ENCODE data around the gene ZDHHC8.

Gene ZDHHC8

GRCh38 chr22:20154602-20155187, 23.1 kb downstream of the ZDHHC8 start:
- Histone ChIP-seq H3K4me3 (no peak overlapping the region), H3K27ac (peak overlapping the region in 1 of 2 donors; percentile 35)
- TF ChIP-seq, protein P1, sequence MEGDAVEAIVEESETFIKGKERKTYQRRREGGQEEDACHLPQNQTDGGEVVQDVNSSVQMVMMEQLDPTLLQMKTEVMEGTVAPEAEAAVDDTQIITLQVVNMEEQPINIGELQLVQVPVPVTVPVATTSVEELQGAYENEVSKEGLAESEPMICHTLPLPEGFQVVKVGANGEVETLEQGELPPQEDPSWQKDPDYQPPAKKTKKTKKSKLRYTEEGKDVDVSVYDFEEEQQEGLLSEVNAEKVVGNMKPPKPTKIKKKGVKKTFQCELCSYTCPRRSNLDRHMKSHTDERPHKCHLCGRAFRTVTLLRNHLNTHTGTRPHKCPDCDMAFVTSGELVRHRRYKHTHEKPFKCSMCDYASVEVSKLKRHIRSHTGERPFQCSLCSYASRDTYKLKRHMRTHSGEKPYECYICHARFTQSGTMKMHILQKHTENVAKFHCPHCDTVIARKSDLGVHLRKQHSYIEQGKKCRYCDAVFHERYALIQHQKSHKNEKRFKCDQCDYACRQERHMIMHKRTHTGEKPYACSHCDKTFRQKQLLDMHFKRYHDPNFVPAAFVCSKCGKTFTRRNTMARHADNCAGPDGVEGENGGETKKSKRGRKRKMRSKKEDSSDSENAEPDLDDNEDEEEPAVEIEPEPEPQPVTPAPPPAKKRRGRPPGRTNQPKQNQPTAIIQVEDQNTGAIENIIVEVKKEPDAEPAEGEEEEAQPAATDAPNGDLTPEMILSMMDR (IDR thresholded peaks at IDR 0.05): no peak
- DNase-seq (ENCODE audit: low spot score): no peak

DNA sequence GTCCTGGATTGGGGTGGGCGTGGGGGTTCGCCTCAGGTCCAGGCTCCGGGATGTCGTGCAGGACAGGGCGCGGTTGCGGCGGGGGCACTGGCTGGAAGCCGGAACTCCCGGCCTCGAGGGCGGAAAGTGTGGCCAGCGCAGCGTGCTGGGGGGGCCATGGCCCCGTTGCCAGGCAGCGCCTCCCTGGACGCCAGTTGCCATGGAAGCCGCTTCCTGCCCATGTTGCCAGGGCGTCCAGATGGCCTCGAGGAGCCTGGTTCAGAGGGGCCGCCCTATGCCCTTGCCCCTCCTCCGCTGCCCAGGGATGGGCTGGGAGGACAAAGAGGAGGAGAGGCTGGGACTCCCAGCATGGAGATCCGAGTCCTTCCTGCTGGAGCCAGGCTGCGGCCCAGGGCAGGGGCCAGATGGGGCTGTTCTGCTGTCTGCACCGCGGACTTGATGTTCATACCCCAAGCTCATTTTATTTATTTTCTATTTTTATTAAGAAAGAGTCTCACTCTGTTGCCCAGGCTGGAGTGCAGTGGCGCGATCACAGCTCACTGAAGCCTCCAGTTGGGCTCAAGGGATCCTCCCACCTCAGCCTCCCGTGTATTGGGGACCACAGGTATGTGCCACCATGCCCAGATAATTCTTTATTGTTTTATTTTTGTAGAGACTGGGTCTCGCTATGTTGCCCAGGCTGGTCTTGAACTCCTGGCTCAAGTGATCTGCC, 23.9 kb downstream of the ZDHHC8 start:
- TF ChIP-seq, protein P1 (IDR thresholded peaks at IDR 0.05): no peak
- Histone ChIP-seq H3K27ac (no peak overlapping the region), H3K4me3 (no peak overlapping the region)
- no peak for DNase-seq (ENCODE audit: low spot score)

DNA sequence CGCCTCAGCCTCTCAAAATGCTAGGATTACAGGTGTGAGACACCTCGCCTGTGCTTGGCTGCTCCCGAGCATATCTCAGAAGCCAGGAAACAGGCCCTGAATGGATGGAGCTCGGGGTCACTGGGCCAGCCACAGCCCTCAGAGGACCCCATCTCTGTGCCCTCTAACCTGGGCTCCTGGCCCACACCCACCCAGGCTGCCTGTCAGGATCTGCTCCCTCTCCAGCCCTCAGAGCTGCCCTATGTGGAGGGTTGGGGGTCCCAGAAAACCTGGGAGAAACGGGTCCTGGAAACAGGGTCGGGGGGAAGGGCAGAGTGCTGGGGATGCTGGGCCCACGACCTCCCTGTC, 24.4 kb downstream of the ZDHHC8 start:
- TF ChIP-seq, protein P1 (IDR thresholded peaks at IDR 0.05): no peak
- no peak for DNase-seq (ENCODE audit: low spot score)
- H3K27ac ChIP-seq: no peak overlapping the region
- H3K4me3 ChIP-seq: no peak overlapping the region

DNA sequence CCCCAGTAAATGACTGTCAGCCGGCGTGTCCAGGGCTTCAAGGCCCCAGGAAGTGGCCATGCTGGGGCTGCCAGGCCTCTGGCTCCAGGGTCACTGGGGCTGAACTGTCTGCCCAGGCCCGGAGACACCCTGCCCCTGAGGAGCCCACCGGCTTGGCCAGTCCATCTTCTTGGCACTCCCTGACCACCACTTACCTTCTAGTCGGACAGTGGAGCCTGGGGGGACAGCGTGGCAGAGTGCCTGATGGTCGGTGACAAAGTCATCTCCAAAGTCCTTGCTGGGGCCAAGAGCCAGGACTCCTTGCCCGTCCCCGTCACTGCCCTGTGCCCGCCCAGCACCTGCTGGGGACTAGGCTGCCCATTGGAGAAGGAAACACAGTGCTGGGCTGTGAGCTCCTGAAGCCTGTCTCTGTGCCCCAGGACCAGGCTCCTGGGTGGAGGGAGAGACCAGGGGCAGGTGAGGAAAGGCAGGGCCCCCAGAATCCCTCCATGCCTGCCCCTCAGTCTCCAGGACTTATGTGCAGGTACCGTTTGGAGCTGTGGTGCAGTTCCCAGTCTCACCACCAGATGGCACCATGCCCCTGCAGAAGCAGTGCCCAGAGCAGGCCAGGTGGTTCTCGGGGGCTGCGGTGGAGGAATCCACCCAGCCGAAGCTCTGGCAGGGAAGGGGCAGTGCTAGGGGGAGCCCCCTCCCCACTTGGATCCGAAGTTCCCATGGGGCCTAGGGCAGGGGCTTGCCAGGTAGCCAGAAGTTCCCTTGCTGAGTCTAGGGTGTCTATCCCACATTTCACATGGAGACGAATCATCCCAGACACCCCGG, 25.2 kb downstream of the ZDHHC8 start:
- Histone ChIP-seq H3K27ac (no peak overlapping the region), H3K4me3 (no peak overlapping the region)
- DNase-seq (ENCODE audit: low spot score): peak; percentile 83
- TF ChIP-seq, protein P1 (IDR thresholded peaks at IDR 0.05): peak; percentile 98

DNA sequence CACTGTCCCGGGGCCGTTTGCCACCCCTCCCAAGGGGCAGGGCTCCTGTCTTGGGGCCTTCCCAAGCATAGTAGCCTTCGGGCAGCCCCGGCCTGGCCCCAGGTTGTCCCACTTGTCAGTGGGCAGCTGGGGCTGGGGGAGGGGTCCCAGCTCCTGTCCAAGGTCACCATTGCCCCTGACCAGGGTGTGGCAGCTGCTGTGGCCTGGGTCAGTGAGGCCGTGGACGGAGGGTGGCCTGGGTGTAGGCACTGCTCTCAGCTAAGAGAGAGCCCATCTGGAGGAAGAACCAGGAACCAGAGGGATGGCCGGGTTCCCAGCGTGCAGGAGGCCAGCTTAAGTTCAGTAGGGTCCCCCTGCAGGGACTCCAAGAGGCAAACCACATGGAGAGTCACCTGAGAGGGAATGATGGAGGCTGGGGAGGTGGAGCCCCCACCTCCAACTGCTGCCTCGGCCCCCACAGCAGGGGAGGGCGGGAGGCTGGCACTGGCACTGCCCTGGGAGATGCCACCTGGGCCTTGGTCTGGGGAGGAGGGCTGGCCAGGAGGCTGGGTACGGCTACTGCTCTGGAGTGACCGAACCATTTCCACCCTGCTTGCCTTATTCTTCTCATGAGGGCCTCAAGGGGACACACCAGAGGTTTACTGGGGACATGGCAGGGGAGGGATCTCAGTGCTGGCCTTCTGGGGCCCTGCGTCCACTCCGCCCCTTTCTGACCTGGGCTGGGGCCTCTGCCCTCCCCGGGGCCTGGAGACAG, 26.0 kb downstream of the ZDHHC8 start:
- Histone ChIP-seq H3K4me3 (no peak overlapping the region), H3K27ac (no peak overlapping the region)
- DNase-seq (ENCODE audit: low spot score): no peak
- TF ChIP-seq, protein P1 (IDR thresholded peaks at IDR 0.05): no peak

- no peak overlapping the region for H3K4me3 ChIP-seq
- DNase-seq (ENCODE audit: low spot score): no peak
- TF ChIP-seq, protein P1 (IDR thresholded peaks at IDR 0.05): no peak
- no peak overlapping the region for H3K27ac ChIP-seq
Observed at GRCh38 chr22:20158391-20159036, 26.9 kb downstream of the ZDHHC8 start.

Measured in coronary artery (tissue), 2 donors.